ENCODE measurements around the gene LPCAT2.

DNA sequence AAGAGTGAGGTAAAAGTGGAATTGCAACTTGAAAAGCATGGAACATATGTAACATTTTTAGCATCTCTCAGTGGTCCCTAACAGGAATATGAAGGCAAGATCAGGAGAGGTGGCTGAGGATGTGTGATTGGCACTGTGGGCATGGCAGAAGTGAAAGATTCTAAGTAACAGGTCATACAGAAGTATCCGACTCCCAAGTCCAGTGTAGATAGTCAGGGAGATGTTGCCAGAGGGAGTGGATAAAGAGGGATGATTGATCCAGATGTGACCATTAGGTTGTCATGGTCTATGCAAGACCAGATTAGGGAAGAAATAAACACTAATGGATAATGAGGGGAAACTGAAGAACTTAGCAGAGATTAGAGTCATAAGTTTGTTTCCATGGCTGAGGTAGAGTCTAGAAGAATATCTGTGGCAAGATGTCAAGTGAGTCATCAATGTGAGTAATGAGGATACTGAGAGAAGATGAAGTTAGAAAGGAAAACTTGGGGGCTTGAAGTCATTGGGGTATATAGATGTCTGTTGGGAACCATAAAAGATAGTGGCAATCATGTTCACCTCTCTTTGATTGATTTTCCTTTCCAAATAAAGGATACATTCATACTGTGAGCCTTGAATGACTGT, 33.7 kb downstream of the LPCAT2 start:
- TF ChIP-seq, protein P1, sequence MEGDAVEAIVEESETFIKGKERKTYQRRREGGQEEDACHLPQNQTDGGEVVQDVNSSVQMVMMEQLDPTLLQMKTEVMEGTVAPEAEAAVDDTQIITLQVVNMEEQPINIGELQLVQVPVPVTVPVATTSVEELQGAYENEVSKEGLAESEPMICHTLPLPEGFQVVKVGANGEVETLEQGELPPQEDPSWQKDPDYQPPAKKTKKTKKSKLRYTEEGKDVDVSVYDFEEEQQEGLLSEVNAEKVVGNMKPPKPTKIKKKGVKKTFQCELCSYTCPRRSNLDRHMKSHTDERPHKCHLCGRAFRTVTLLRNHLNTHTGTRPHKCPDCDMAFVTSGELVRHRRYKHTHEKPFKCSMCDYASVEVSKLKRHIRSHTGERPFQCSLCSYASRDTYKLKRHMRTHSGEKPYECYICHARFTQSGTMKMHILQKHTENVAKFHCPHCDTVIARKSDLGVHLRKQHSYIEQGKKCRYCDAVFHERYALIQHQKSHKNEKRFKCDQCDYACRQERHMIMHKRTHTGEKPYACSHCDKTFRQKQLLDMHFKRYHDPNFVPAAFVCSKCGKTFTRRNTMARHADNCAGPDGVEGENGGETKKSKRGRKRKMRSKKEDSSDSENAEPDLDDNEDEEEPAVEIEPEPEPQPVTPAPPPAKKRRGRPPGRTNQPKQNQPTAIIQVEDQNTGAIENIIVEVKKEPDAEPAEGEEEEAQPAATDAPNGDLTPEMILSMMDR (IDR thresholded peaks at IDR 0.05): no peak
- TF ChIP-seq POLR2A (IDR thresholded peaks at IDR 0.05) (no peak), POLR2AphosphoS5 (IDR thresholded peaks at IDR 0.05) (no peak)

Data from gastroesophageal sphincter (tissue), 3 donors.